Mesothelial cell of epicardium (in vitro differentiated cells): ENCODE results near the gene SLC25A11. TPM values are rescaled to one million over a fixed set of nuclear protein-coding genes. Genes with fewer than 3 reads are reported as not detected.

Source experiments
- DNase-seq, 2 experiments: peaks; one replicate each; pipeline ENCODE4 v3.0.0; 2021; ENCODE audit warnings: low spot score in 2 of 2; ENCODE audit not compliant: unreplicated experiment in 2 of 2
- H3K27ac Mint-ChIP-seq: 2 replicates; pipeline ENCODE4 v1.8.0; 2021; ENCODE audit warnings: mixed read lengths
- H3K27me3 Mint-ChIP-seq: 2 replicates; pipeline ENCODE4 v1.8.0; 2021; ENCODE audit warnings: low read depth, mixed read lengths
- H3K36me3 Mint-ChIP-seq: 2 replicates; pipeline ENCODE4 v1.8.0; 2021; ENCODE audit warnings: mixed read lengths
- H3K4me1 Mint-ChIP-seq: 2 replicates; pipeline ENCODE4 v1.8.0; 2021; ENCODE audit warnings: mixed read lengths
- H3K4me3 Mint-ChIP-seq: 2 replicates; pipeline ENCODE4 v1.8.0; 2021; ENCODE audit warnings: mild to moderate bottlenecking, moderate library complexity, mixed read lengths
- H3K9me3 Mint-ChIP-seq: 2 replicates; pipeline ENCODE4 v1.8.0; 2021; ENCODE audit warnings: mixed read lengths
- total RNA-seq: library from RNA; stranded (reverse); gene quantifications from 3 replicates; pipeline ENCODE4 v1.2.1, GENCODE V29; 2021
- TF ChIP-seq, protein P1 (sequence below): fragments of 200-600 bp; sonication (generic); IDR thresholded peaks from one replicate; pipeline ENCODE4 v1.5.0; 2021; ENCODE audit warnings: antibody characterized with exemption; ENCODE audit not compliant: unreplicated experiment

Gene SLC25A11
- total RNA-seq, 1 donor from 2014 or later = 53.9 TPM

DNA sequence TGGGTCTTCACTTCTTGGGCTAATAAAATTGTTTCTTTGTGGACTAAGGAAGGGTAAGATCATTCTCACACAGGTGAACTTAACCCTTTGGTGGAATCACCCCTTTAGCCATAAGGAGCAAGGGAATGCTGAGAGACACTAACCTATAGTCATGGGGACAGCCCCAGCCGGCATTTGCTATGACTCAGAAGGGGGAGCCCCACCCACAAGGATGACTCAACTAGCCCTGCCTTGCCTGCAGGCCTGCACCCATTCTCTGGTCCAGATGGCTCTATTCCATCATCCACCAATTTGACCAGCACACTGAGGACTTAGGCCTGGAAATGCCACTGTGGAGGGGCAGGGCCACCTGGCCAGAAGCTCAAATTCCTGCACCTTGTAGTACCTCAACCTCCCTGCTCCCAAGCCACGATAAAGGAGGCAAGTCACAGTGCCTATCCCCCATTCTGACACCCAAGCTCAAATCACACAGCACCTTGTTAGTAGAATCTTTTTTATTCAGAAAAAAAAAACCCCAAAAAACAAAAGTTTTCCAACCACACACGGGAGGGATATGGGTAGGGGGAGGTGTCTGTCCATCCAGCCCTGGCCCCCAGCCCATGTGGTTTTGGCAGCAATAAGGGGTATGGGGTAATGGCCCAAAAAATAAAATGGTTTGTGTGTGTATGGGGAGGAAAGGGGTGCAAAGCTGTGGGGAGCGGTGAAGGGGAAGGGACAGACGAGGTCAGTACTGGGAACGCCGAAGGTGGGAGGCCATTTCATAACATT lies 5.5 kb upstream of the SLC25A11 start:
- no peak for DNase-seq

DNA sequence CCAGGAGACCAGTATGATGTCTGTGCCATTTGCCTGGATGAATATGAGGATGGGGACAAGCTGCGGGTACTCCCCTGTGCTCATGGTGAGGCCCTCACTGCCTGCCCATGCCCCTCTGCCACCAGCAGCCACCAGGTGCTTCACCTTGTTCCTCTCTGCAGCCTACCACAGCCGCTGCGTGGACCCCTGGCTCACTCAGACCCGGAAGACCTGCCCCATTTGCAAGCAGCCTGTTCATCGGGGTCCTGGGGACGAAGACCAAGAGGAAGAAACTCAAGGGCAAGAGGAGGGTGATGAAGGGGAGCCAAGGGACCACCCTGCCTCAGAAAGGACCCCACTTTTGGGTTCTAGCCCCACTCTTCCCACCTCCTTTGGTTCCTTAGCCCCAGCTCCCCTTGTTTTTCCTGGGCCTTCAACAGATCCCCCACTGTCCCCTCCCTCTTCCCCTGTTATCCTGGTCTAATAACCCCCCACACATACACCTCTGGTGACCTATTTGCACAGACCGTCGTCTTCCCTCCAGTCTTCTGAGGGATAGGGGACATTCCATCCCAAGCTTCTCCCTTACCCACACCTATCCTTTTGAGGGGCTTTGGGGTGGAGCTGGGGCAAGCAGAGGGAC lies 4.8 kb upstream of the SLC25A11 start:
- no peak overlapping the region for H3K4me3 Mint-ChIP-seq
- DNase-seq = no peak
- TF ChIP-seq, protein P1, sequence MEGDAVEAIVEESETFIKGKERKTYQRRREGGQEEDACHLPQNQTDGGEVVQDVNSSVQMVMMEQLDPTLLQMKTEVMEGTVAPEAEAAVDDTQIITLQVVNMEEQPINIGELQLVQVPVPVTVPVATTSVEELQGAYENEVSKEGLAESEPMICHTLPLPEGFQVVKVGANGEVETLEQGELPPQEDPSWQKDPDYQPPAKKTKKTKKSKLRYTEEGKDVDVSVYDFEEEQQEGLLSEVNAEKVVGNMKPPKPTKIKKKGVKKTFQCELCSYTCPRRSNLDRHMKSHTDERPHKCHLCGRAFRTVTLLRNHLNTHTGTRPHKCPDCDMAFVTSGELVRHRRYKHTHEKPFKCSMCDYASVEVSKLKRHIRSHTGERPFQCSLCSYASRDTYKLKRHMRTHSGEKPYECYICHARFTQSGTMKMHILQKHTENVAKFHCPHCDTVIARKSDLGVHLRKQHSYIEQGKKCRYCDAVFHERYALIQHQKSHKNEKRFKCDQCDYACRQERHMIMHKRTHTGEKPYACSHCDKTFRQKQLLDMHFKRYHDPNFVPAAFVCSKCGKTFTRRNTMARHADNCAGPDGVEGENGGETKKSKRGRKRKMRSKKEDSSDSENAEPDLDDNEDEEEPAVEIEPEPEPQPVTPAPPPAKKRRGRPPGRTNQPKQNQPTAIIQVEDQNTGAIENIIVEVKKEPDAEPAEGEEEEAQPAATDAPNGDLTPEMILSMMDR = no peak
- H3K27ac Mint-ChIP-seq = peak overlapping the region; percentile 78
- peaks cover 35% of the 10 kb centered on the region for H3K4me1 Mint-ChIP-seq
- H3K27me3 Mint-ChIP-seq = no peaks in the 10 kb centered on the region
- H3K36me3 Mint-ChIP-seq = peaks cover 8% of the 10 kb centered on the region
- no peaks in the 10 kb centered on the region for H3K9me3 Mint-ChIP-seq

More for the DNA sequence above, 5.5 kb upstream of the SLC25A11 start:
- Mint-ChIP-seq H3K36me3 (peaks cover 8% of the 10 kb centered on the region), H3K27ac (peak overlapping the region; percentile 78), H3K4me1 (peaks cover 39% of the 10 kb centered on the region), H3K27me3 (no peaks in the 10 kb centered on the region), H3K4me3 (peak overlapping the region; percentile 52), H3K9me3 (no peaks in the 10 kb centered on the region)
- TF ChIP-seq, protein P1 = no peak

DNA sequence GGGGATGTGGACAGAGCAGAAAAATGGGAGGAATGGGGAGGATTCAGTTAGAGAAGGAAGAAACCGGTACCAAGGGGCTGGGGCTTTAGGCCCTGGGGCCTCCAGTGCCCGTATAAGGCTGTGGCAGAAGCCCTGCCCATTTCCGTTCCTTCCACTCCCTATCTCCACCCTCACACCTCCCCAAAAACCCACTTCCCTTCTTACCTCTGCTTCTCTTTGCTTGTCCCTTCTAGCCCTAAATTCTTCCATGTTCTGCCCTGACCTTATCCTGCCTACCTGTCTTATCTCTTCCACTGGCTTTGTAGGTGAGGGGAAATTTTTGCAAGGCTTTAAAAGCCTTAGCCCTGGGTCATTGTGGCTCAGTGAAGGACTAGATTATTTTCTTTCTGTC lies 4.3 kb upstream of the SLC25A11 start:
- peaks cover 38% of the 10 kb centered on the region for H3K4me1 Mint-ChIP-seq
- no peaks in the 10 kb centered on the region for H3K27me3 Mint-ChIP-seq
- no peaks in the 10 kb centered on the region for H3K9me3 Mint-ChIP-seq
- H3K36me3 Mint-ChIP-seq = peaks cover 8% of the 10 kb centered on the region
- DNase-seq = no peak
- TF ChIP-seq, protein P1 = no peak
- H3K4me3 Mint-ChIP-seq = no peak overlapping the region
- peak overlapping the region; percentile 78 for H3K27ac Mint-ChIP-seq

DNA sequence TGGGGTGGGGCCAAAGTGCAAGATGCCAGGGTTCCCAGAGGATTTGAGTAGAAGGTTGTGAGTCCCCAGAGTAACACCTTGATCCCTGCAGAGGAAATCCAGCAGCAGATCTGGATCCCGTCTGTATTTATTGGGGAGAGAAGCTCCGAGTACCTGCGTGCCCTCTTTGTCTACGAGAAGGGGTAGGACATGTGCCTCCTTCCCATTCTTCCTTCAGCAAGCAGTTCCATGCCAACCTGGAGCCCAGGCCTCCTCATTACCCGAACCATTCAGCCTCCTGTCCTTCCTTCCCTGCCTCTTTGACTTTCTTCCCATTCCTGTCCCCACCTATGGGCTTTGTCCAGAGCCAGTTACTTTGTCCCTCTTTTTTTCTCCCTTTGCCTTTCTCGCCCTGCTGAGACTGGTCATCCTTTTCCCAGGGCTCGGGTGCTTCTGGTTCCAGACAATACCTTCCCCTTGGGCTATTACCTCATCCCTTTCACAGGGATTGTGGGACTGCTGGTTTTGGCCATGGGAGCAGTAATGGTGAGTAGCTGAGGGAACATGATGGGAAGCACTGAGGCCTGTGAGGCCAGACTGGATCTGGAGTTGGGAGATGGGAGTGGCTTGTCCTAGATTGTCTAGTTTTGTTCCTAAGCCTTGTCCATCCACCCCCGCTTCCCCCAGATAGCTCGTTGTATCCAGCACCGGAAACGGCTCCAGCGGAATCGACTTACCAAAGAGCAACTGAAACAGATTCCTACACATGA lies 3.1 kb upstream of the SLC25A11 start:
- H3K36me3 Mint-ChIP-seq = peaks cover 8% of the 10 kb centered on the region
- peak overlapping the region; percentile 64 for H3K27ac Mint-ChIP-seq
- no peaks in the 10 kb centered on the region for H3K9me3 Mint-ChIP-seq
- H3K27me3 Mint-ChIP-seq = no peaks in the 10 kb centered on the region
- DNase-seq = no peak
- H3K4me1 Mint-ChIP-seq = peaks cover 49% of the 10 kb centered on the region
- peak overlapping the region; percentile 87 for H3K4me3 Mint-ChIP-seq
- TF ChIP-seq, protein P1 = no peak

DNA sequence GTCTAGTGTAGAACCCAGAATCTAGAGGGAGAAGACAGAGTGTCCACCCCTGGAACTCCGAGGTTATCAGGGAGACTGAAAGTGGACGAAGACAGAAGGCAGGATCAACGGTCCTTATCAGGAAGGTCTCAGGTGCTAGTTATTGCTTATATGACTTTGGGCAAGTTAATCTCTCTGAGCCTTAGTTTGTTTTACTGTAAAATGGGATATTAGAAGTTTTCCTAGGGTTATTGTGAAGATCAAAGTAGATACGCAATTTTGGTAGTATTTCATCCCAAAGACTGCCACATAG lies 1.4 kb upstream of the SLC25A11 start:
- TF ChIP-seq, protein P1 = no peak
- no peak for DNase-seq
- H3K36me3 Mint-ChIP-seq = peaks cover 8% of the 10 kb centered on the region
- peak overlapping the region; percentile 87 for H3K4me3 Mint-ChIP-seq
- H3K27ac Mint-ChIP-seq = peak overlapping the region; percentile 99
- H3K4me1 Mint-ChIP-seq = peaks cover 39% of the 10 kb centered on the region
- no peaks in the 10 kb centered on the region for H3K9me3 Mint-ChIP-seq
- H3K27me3 Mint-ChIP-seq = no peaks in the 10 kb centered on the region
